Measurements from ENCODE around the gene WAPL.

- TF ChIP-seq, protein P1, sequence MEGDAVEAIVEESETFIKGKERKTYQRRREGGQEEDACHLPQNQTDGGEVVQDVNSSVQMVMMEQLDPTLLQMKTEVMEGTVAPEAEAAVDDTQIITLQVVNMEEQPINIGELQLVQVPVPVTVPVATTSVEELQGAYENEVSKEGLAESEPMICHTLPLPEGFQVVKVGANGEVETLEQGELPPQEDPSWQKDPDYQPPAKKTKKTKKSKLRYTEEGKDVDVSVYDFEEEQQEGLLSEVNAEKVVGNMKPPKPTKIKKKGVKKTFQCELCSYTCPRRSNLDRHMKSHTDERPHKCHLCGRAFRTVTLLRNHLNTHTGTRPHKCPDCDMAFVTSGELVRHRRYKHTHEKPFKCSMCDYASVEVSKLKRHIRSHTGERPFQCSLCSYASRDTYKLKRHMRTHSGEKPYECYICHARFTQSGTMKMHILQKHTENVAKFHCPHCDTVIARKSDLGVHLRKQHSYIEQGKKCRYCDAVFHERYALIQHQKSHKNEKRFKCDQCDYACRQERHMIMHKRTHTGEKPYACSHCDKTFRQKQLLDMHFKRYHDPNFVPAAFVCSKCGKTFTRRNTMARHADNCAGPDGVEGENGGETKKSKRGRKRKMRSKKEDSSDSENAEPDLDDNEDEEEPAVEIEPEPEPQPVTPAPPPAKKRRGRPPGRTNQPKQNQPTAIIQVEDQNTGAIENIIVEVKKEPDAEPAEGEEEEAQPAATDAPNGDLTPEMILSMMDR (IDR thresholded peaks at IDR 0.05): no peak
- no peak for TF ChIP-seq POLR2A (IDR thresholded peaks at IDR 0.05)
Measured at GRCh38 chr10:86504510-86504909, 17.1 kb downstream of the WAPL start.
